ENCODE data around the gene TCHP.
"Not testable (repeated sequence)": the region's sequence is repeated elsewhere in the genome, so short reads cannot be mapped to it uniquely, and the experiment has no call there.

TCHP gene

GRCh38 chr12:109910969-109911348, 10.9 kb downstream of the TCHP start:
- DNase-seq, result no peak

GRCh38 chr12:109912855-109913321, 12.8 kb downstream of the TCHP start:
- DNase-seq, result no peak

- DNase-seq, result no peak
Measured at GRCh38 chr12:109914461-109914860, 14.4 kb downstream of the TCHP start.

- DNase-seq, result no peak
Measured at GRCh38 chr12:109915171-109916040, 15.3 kb downstream of the TCHP start.

GRCh38 chr12:109916045-109916444, 16.0 kb downstream of the TCHP start:
- no peak for DNase-seq

- DNase-seq, result no peak
Measured at GRCh38 chr12:109919456-109919855, 19.4 kb downstream of the TCHP start.

GRCh38 chr12:109920261-109920780, 20.2 kb downstream of the TCHP start:
- DNase-seq, result no peak

GRCh38 chr12:109921982-109922381, 21.9 kb downstream of the TCHP start:
- DNase-seq, result no peak

GRCh38 chr12:109923038-109923437, 23.0 kb downstream of the TCHP start:
- no peak for DNase-seq

- no peak for DNase-seq
Measured at GRCh38 chr12:109923481-109924245, 23.6 kb downstream of the TCHP start.

- no peak for DNase-seq
Measured at GRCh38 chr12:109925185-109925840, 25.2 kb downstream of the TCHP start.

- no peak for DNase-seq
Measured at GRCh38 chr12:109926016-109926415, 25.9 kb downstream of the TCHP start.

- no peak for DNase-seq
Measured at GRCh38 chr12:109926488-109927210, 26.6 kb downstream of the TCHP start.

GRCh38 chr12:109927622-109928021, 27.5 kb downstream of the TCHP start:
- DNase-seq, result peak; percentile 31

- DNase-seq, result no peak
Measured at GRCh38 chr12:109928058-109928656, 28.1 kb downstream of the TCHP start.

GRCh38 chr12:109929326-109929725, 29.3 kb downstream of the TCHP start:
- not testable (repeated sequence) for DNase-seq

GRCh38 chr12:109930028-109930800, 30.1 kb downstream of the TCHP start:
- DNase-seq, result no peak

- no peak for DNase-seq
Measured at GRCh38 chr12:109931143-109931542, 31.1 kb downstream of the TCHP start.

- DNase-seq, result no peak
Measured at GRCh38 chr12:109932878-109933503, 32.9 kb downstream of the TCHP start.

GRCh38 chr12:109934026-109934425, 34.0 kb downstream of the TCHP start:
- DNase-seq, result no peak

GRCh38 chr12:109937371-109937770, 37.3 kb downstream of the TCHP start:
- no peak for DNase-seq
